Stomach (tissue), 4 donors: ENCODE measurements around the gene CD84.
"Not testable (repeated sequence)": the region's sequence is repeated elsewhere in the genome, so short reads cannot be mapped to it uniquely, and the experiment has no call there.

Experiments used
- POLR2A ChIP-seq, 4 donors: fragments of 450-650 bp; IDR thresholded peaks; one replicate each; pipeline ENCODE4 v1.6.1; 2016; ENCODE audit warnings: antibody characterized with exemption in 4 of 4, control low read depth in 2 of 4, mild to moderate bottlenecking in 1 of 4, moderate library complexity in 1 of 4
- POLR2AphosphoS5 ChIP-seq, 3 donors: sonication (generic); formaldehyde crosslinking; IDR thresholded peaks; one replicate each; pipeline ENCODE4 v1.6.1; 2016; ENCODE audit warnings: antibody characterized with exemption in 3 of 3
- TF ChIP-seq, protein P1 (sequence below), 7 experiments: fragments of 450-650 bp in 4 of 7; fragments of 200-600 bp in 3 of 7; sonication (generic) in 3 of 7; IDR thresholded peaks; one replicate each; pipeline ENCODE4 v1.5.1; 2016 to 2019; ENCODE audit warnings: antibody characterized with exemption in 7 of 7, control low read depth in 2 of 7, mild to moderate bottlenecking in 1 of 7

DNA sequence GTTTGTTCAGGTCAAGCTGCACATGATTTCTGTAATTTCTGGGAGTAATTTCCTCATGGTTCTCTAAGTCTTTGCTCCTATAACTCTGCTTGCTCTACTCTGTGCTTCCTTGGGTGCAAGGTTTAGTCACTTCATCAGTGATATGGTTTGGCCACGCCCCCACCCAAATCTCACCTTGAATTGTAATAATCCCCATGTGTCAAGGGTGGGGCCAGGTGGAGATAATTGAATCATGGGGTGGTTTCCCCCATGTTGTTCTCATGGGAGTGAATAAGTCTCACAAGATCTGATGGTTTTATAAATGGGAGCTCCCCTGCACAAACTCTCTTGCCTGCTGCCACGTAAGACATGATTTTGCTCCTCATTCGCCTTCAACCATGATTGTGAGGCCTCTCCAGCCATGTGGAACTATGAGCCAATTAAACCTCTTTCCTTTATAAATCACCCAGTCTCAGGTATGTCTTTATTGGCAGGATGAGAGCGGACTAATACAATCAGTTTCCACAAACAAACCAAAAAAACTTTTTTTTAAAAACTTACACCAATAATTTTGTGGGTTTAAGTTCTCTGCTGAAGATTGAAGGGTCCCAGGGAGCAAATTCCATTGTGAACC is 48.5 kb upstream of the CD84 start:
- TF ChIP-seq POLR2A, POLR2AphosphoS5 (IDR thresholded peaks at IDR 0.05): not testable (repeated sequence)
- TF ChIP-seq, protein P1, sequence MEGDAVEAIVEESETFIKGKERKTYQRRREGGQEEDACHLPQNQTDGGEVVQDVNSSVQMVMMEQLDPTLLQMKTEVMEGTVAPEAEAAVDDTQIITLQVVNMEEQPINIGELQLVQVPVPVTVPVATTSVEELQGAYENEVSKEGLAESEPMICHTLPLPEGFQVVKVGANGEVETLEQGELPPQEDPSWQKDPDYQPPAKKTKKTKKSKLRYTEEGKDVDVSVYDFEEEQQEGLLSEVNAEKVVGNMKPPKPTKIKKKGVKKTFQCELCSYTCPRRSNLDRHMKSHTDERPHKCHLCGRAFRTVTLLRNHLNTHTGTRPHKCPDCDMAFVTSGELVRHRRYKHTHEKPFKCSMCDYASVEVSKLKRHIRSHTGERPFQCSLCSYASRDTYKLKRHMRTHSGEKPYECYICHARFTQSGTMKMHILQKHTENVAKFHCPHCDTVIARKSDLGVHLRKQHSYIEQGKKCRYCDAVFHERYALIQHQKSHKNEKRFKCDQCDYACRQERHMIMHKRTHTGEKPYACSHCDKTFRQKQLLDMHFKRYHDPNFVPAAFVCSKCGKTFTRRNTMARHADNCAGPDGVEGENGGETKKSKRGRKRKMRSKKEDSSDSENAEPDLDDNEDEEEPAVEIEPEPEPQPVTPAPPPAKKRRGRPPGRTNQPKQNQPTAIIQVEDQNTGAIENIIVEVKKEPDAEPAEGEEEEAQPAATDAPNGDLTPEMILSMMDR (IDR thresholded peaks at IDR 0.05): not testable (repeated sequence)
